ENCODE results near the gene PTPMT1.

The PTPMT1 gene

GRCh38 chr11:47578524-47579494 is 13.4 kb downstream of the PTPMT1 start, which contains the start of the genes KBTBD4 and NDUFS3:
Gene KBTBD4 (minus strand): TSS chr11:47578970. CDS start chr11:47578951, 19 bp downstream.
Gene NDUFS3 (plus strand): TSS chr11:47579074. CDS start chr11:47579092, 18 bp downstream.
- peak within 1 kb of the TSS; percentile 81 for H4K91ac ChIP-seq (ENCODE audit: low read depth, low read length, poor library complexity)
- peak within 1 kb of the TSS; percentile 94 for H2AFZ ChIP-seq (ENCODE audit: low read length)
- H2BK12ac ChIP-seq (ENCODE audit: low read length): peak within 1 kb of the TSS; percentile 82
- peak within 1 kb of the TSS; percentile 95 for H3K23ac ChIP-seq (ENCODE audit: low read depth, low read length, poor library complexity)
- peak within 1 kb of the TSS; percentile 70 for H3K4me2 ChIP-seq (ENCODE audit: insufficient read depth, low read length, poor library complexity, severe bottlenecking)
- peaks cover 12 to 18% of the 10 kb centered on the region in 2 donors for H3K4me1 ChIP-seq (ENCODE audit: control insufficient read depth in 2 of 2, insufficient read depth in 1 of 2, low read depth in 1 of 2, low read length in 2 of 2)
- DNase-seq (ENCODE audit: low spot score): peak; percentile 94
- H2BK5ac ChIP-seq (ENCODE audit: low read length): peak within 1 kb of the TSS; percentile 85
- peak within 1 kb of the TSS; percentile 99 for H3K18ac ChIP-seq (ENCODE audit: low read length)
- no peak within 1 kb of the TSS for H4K8ac ChIP-seq (ENCODE audit: low read depth, low read length)
- peaks cover 12% of the 10 kb centered on the region for H3K79me1 ChIP-seq (ENCODE audit: low read depth, low read length)
- H3K4me3 ChIP-seq (ENCODE audit: low read length in 2 of 2): peak within 1 kb of the TSS; percentile 89 to 95
- peaks cover 31 to 71% of the 10 kb centered on the region in 2 donors for H3K36me3 ChIP-seq (replicated peaks in 1 of 2; ENCODE audit: control insufficient read depth in 2 of 2, insufficient read depth in 2 of 2, low read length in 2 of 2)
- peak within 1 kb of the TSS; percentile 71 for H3K4ac ChIP-seq (ENCODE audit: low read length)
- H2BK120ac ChIP-seq (ENCODE audit: low read depth, low read length): peak within 1 kb of the TSS; percentile 81
- H3K14ac ChIP-seq (ENCODE audit: low read length): peak within 1 kb of the TSS; percentile 97
- WGBS, 2 donors (ENCODE audit: extremely low coverage in 2 of 2, insufficient read length in 2 of 2, insufficient replicate concordance in 1 of 2): no CpG with 5 or more reads among the region's 72 CpGs
- peaks cover 1 to 2% of the 10 kb centered on the region in 2 donors for H3K9me3 ChIP-seq (replicated peaks in 1 of 2; ENCODE audit: control insufficient read depth in 2 of 2, insufficient read depth in 1 of 2, low read depth in 1 of 2, low read length in 2 of 2)
- peak within 1 kb of the TSS; percentile 44 for H2BK15ac ChIP-seq (ENCODE audit: low read length)
- H3K9ac ChIP-seq (ENCODE audit: low read depth, low read length, poor library complexity): peak within 1 kb of the TSS; percentile 99
- peak within 1 kb of the TSS; percentile 17 for H2AK5ac ChIP-seq (ENCODE audit: low read depth, low read length)
- peak within 1 kb of the TSS; percentile 94 for H3K27ac ChIP-seq (replicated peaks; ENCODE audit: low read length)
- no peaks in the 10 kb centered on the region for H3K27me3 ChIP-seq (ENCODE audit: control insufficient read depth in 3 of 3, insufficient read depth in 3 of 3, low read depth in 1 of 3, low read length in 3 of 3)

GRCh38 chr11:47583844-47584243 is 18.4 kb downstream of the PTPMT1 start:
- Histone ChIP-seq H2AFZ (ENCODE audit: low read length) (no peak overlapping the region), H3K79me1 (ENCODE audit: low read depth, low read length) (peaks cover 11% of the 10 kb centered on the region), H3K36me3 (replicated peaks in 1 of 2; ENCODE audit: control insufficient read depth in 2 of 2, insufficient read depth in 2 of 2, low read length in 2 of 2) (peaks cover 33 to 53% of the 10 kb centered on the region in 2 donors), H2BK120ac (ENCODE audit: low read depth, low read length) (no peak overlapping the region), H4K8ac (ENCODE audit: low read depth, low read length) (no peak overlapping the region), H3K4me2 (ENCODE audit: insufficient read depth, low read length, poor library complexity, severe bottlenecking) (no peak overlapping the region), H2AK5ac (ENCODE audit: low read depth, low read length) (no peak overlapping the region), H3K4ac (ENCODE audit: low read length) (no peak overlapping the region), H2BK12ac (ENCODE audit: low read length) (no peak overlapping the region), H4K91ac (ENCODE audit: low read depth, low read length, poor library complexity) (no peak overlapping the region), H3K27ac (replicated peaks; ENCODE audit: low read length) (no peak overlapping the region), H3K4me3 (ENCODE audit: low read length in 2 of 2) (no peak overlapping the region), H3K23ac (ENCODE audit: low read depth, low read length, poor library complexity) (no peak overlapping the region), H3K9me3 (replicated peaks in 1 of 2; ENCODE audit: control insufficient read depth in 2 of 2, insufficient read depth in 1 of 2, low read depth in 1 of 2, low read length in 2 of 2) (peaks cover 0 to 1% of the 10 kb centered on the region in 2 donors), H3K18ac (ENCODE audit: low read length) (no peak overlapping the region), H3K14ac (ENCODE audit: low read length) (no peak overlapping the region), H2BK15ac (ENCODE audit: low read length) (no peak overlapping the region), H2BK5ac (ENCODE audit: low read length) (no peak overlapping the region), H3K4me1 (ENCODE audit: control insufficient read depth in 2 of 2, insufficient read depth in 1 of 2, low read depth in 1 of 2, low read length in 2 of 2) (peaks cover 8% of the 10 kb centered on the region in 2 donors), H3K9ac (ENCODE audit: low read depth, low read length, poor library complexity) (no peak overlapping the region), H3K27me3 (ENCODE audit: control insufficient read depth in 3 of 3, insufficient read depth in 3 of 3, low read depth in 1 of 3, low read length in 3 of 3) (no peaks in the 10 kb centered on the region)
- DNase-seq (ENCODE audit: low spot score): no peak
- WGBS, 2 donors (ENCODE audit: extremely low coverage in 2 of 2, insufficient read length in 2 of 2, insufficient replicate concordance in 1 of 2): no CpG with 5 or more reads among the region's 5 CpGs

- Histone ChIP-seq H3K27ac (replicated peaks; ENCODE audit: low read length) (no peak within 1 kb of the TSS), H3K23ac (ENCODE audit: low read depth, low read length, poor library complexity) (no peak within 1 kb of the TSS), H2BK12ac (ENCODE audit: low read length) (no peak within 1 kb of the TSS), H4K91ac (ENCODE audit: low read depth, low read length, poor library complexity) (no peak within 1 kb of the TSS), H2BK5ac (ENCODE audit: low read length) (peak within 1 kb of the TSS; percentile 82), H3K4ac (ENCODE audit: low read length) (no peak within 1 kb of the TSS), H3K79me1 (ENCODE audit: low read depth, low read length) (peaks cover 4% of the 10 kb centered on the region), H2BK120ac (ENCODE audit: low read depth, low read length) (no peak within 1 kb of the TSS), H3K18ac (ENCODE audit: low read length) (no peak within 1 kb of the TSS), H3K4me1 (ENCODE audit: control insufficient read depth in 2 of 2, insufficient read depth in 1 of 2, low read depth in 1 of 2, low read length in 2 of 2) (peaks cover 1 to 2% of the 10 kb centered on the region in 2 donors), H3K14ac (ENCODE audit: low read length) (no peak within 1 kb of the TSS), H3K9ac (ENCODE audit: low read depth, low read length, poor library complexity) (peak within 1 kb of the TSS; percentile 74), H3K4me2 (ENCODE audit: insufficient read depth, low read length, poor library complexity, severe bottlenecking) (no peak within 1 kb of the TSS), H3K27me3 (ENCODE audit: control insufficient read depth in 3 of 3, insufficient read depth in 3 of 3, low read depth in 1 of 3, low read length in 3 of 3) (no peaks in the 10 kb centered on the region), H3K36me3 (replicated peaks in 1 of 2; ENCODE audit: control insufficient read depth in 2 of 2, insufficient read depth in 2 of 2, low read length in 2 of 2) (peaks cover 27 to 41% of the 10 kb centered on the region in 2 donors), H2AFZ (ENCODE audit: low read length) (no peak within 1 kb of the TSS), H4K8ac (ENCODE audit: low read depth, low read length) (no peak within 1 kb of the TSS), H2BK15ac (ENCODE audit: low read length) (no peak within 1 kb of the TSS), H3K4me3 (ENCODE audit: low read length in 2 of 2) (no peak within 1 kb of the TSS), H2AK5ac (ENCODE audit: low read depth, low read length) (no peak within 1 kb of the TSS), H3K9me3 (replicated peaks in 1 of 2; ENCODE audit: control insufficient read depth in 2 of 2, insufficient read depth in 1 of 2, low read depth in 1 of 2, low read length in 2 of 2) (no peaks in the 10 kb centered on the region)
- DNase-seq (ENCODE audit: low spot score): no peak
- no CpG with 5 or more reads among the region's 12 CpGs for whole genome bisulfite sequencing, 2 donors (ENCODE audit: extremely low coverage in 2 of 2, insufficient read length in 2 of 2, insufficient replicate concordance in 1 of 2)
Measured at GRCh38 chr11:47586098-47586855, 20.9 kb downstream of the PTPMT1 start, which contains the start of gene FAM180B. Gene FAM180B (plus strand): TSS chr11:47586678. CDS start chr11:47586769, 91 bp downstream.

Data from neuronal stem cell (in vitro differentiated cells).